CD14-positive monocyte (primary cell): ENCODE results near the gene RSF1. TPM values are rescaled to one million over a fixed set of nuclear protein-coding genes. Genes with fewer than 3 reads are reported as not detected.

Experiments used
- DNase-seq, 3 donors: peaks; one replicate each; pipeline ENCODE4 v3.0.0-alpha.2; 2011 to 2022
- H2AFZ ChIP-seq: 2 replicates; pipeline ENCODE4 v1.6.0; 2012; ENCODE audit warnings: mild to moderate bottlenecking, low read depth, low read length, inconsistent platforms; ENCODE audit not compliant: insufficient read depth, poor library complexity, severe bottlenecking
- H3K27ac ChIP-seq, 2 donors: 1 replicate in 1 of 2; 2 replicates in 1 of 2; pipeline ENCODE4 v1.5.1; 2012 to 2013; ENCODE audit warnings: low read length in 2 of 2, control low read depth in 1 of 2, inconsistent platforms in 1 of 2, low read depth in 1 of 2, mild to moderate bottlenecking in 1 of 2
- H3K27me3 ChIP-seq, 2 donors: one replicate each; pipeline versions ENCODE4 v1.6.0 to v1.6.1; 2011 to 2013; ENCODE audit warnings: low read length in 2 of 2; ENCODE audit not compliant: control insufficient read depth in 2 of 2, insufficient read depth in 2 of 2
- H3K36me3 ChIP-seq, 2 donors: replicated peaks in 1 of 2; 1 replicate in 1 of 2; 2 replicates in 1 of 2; pipeline versions ENCODE4 v1.5.1 to v1.6.1; 2012 to 2013; ENCODE audit warnings: low read length in 2 of 2, control low read depth in 1 of 2, inconsistent platforms in 1 of 2, mild to moderate bottlenecking in 1 of 2; ENCODE audit not compliant: insufficient read depth in 2 of 2, control insufficient read depth in 1 of 2
- H3K4me1 ChIP-seq, 2 donors: 1 replicate in 1 of 2; 2 replicates in 1 of 2; pipeline versions ENCODE4 v1.5.1 to v1.6.1; 2012 to 2013; ENCODE audit warnings: low read length in 2 of 2, control low read depth in 1 of 2, inconsistent platforms in 1 of 2, mild to moderate bottlenecking in 1 of 2, moderate library complexity in 1 of 2; ENCODE audit not compliant: insufficient read depth in 2 of 2, control insufficient read depth in 1 of 2
- H3K4me2 ChIP-seq: replicated peaks from 2 replicates; pipeline ENCODE3; 2012; ENCODE audit warnings: low read length, moderate library complexity, mild to moderate bottlenecking; ENCODE audit not compliant: poor library complexity, severe bottlenecking; ENCODE audit errors: extremely low read depth
- H3K4me3 ChIP-seq, 3 experiments: fragments of 200-600 bp in 1 of 3; sonication (generic) in 1 of 3; replicated peaks in 1 of 3; 1 replicate in 2 of 3; 2 replicates in 1 of 3; pipeline ENCODE4 v1.5.1; 2011 to 2013; ENCODE audit warnings: low read length in 3 of 3, mild to moderate bottlenecking in 3 of 3, control low read depth in 2 of 3, low read depth in 2 of 3, inconsistent platforms in 1 of 3, moderate library complexity in 1 of 3
- H3K79me2 ChIP-seq: 2 replicates; pipeline ENCODE4 v1.6.0; 2012; ENCODE audit warnings: mild to moderate bottlenecking, control low read depth, inconsistent platforms, low read length, moderate library complexity; ENCODE audit not compliant: insufficient read depth
- H3K9ac ChIP-seq: 2 replicates; pipeline ENCODE4 v1.6.0; 2017; ENCODE audit warnings: low read length, mild to moderate bottlenecking; ENCODE audit not compliant: insufficient read depth, poor library complexity, severe bottlenecking
- H3K9me3 ChIP-seq, 2 donors: replicated peaks in 1 of 2; 1 replicate in 1 of 2; 2 replicates in 1 of 2; pipeline versions ENCODE4 v1.5.1 to v1.6.1; 2012 to 2013; ENCODE audit warnings: low read length in 2 of 2, control low read depth in 1 of 2; ENCODE audit not compliant: control insufficient read depth in 1 of 2, insufficient read depth in 1 of 2
- H4K20me1 ChIP-seq: 2 replicates; pipeline ENCODE4 v1.6.0; 2012; ENCODE audit warnings: mild to moderate bottlenecking, low read length, control low read depth, moderate library complexity; ENCODE audit not compliant: insufficient read depth
- H3K27ac Mint-ChIP-seq, 7 donors: one replicate each; pipeline ENCODE4 v1.8.0; 2020; ENCODE audit warnings: mild to moderate bottlenecking in 7 of 7, mixed read lengths in 7 of 7, moderate library complexity in 6 of 7, inconsistent platforms in 2 of 7
- H3K27me3 Mint-ChIP-seq, 3 donors: one replicate each; pipeline ENCODE4 v1.8.0; 2021 to 2022; ENCODE audit warnings: low read depth in 3 of 3, mild to moderate bottlenecking in 3 of 3, mixed read lengths in 3 of 3, moderate library complexity in 3 of 3, inconsistent platforms in 1 of 3
- H3K36me3 Mint-ChIP-seq, 2 donors: one replicate each; pipeline ENCODE4 v1.8.0; 2020; ENCODE audit warnings: mixed read lengths in 2 of 2, inconsistent platforms in 1 of 2, mild to moderate bottlenecking in 1 of 2
- H3K4me1 Mint-ChIP-seq: one replicate; pipeline ENCODE4 v1.8.0; 2020; ENCODE audit warnings: mild to moderate bottlenecking, mixed read lengths
- H3K4me3 Mint-ChIP-seq, 2 donors: one replicate each; pipeline ENCODE4 v1.8.0; 2020; ENCODE audit warnings: mild to moderate bottlenecking in 2 of 2, mixed read lengths in 2 of 2, moderate library complexity in 1 of 2
- H3K9me3 Mint-ChIP-seq, 7 donors: one replicate each; pipeline ENCODE4 v1.8.0; 2020 to 2022; ENCODE audit warnings: mixed read lengths in 7 of 7, mild to moderate bottlenecking in 6 of 7, moderate library complexity in 6 of 7, inconsistent platforms in 2 of 7
- CTCF ChIP-seq: fragments of 200-600 bp; IDR thresholded peaks from one replicate; pipeline ENCODE4 v1.8.0; 2022; ENCODE audit warnings: antibody characterized with exemption, mild to moderate bottlenecking
- WGBS: methylation state at CpG from one replicate; pipeline ENCODE4 v1.1.5; 2013; ENCODE audit warnings: missing lambda C conversion rate; ENCODE audit not compliant: insufficient coverage; 5-methylcytosine and 5-hydroxymethylcytosine counted together
- intact Hi-C, 2 donors: fragments of 100-400 bp; cut with micrococcal nuclease; formaldehyde crosslinking; loops; one replicate each; pipeline versions ENCODE4 v1.15.0 to v1.15.1; 2023
- polyA plus RNA-seq, 3 donors: library from polyadenylated mRNA; depleted of rRNA in 1 of 3; unstranded in 2 of 3; stranded (reverse) in 1 of 3; fragments of 300-500 nt in 2 of 3; fragments of >200 nt in 1 of 3; fragmentation: Illumina TruSeq in 2 of 3; gene quantifications; 1 replicate in 2 of 3; 2 replicates in 1 of 3; pipeline ENCODE4 v1.2.3, GENCODE V29; 2012 to 2021

Gene RSF1
- polyA plus RNA-seq, 3 donors: 8.3 to 14.8 (median 9.2) TPM

DNA sequence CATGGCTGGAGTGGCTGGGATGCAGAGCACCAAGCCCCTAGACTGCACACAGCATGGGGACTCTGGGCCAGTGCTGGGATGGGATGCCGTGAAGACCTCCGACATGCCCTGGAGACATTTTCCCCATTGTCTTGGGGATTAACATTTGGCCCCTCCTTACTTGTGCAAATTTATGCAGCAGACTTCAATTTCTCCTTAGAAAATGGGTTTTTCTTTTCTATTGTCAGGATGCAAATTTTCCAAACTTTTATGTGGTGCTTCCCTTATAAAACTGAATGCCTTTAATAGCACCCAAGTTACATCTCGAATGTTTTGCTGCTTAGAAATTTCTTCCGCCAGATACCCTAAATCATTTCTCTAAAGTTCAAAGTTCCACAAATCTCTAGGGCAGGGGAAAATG, 29.2 kb downstream of the RSF1 start:
- Histone ChIP-seq H3K79me2 (peaks cover 96% of the 10 kb centered on the region), H2AFZ (no peak overlapping the region), H3K36me3 (peaks cover 6 to 26% of the 10 kb centered on the region in 2 donors), H4K20me1 (peaks cover 100% of the 10 kb centered on the region), H3K4me3 (no peak overlapping the region), H3K4me2 (no peak overlapping the region), H3K27me3 (no peaks in the 10 kb centered on the region), H3K9me3 (peaks cover 10 to 17% of the 10 kb centered on the region in 2 donors), H3K9ac (no peak overlapping the region), H3K4me1 (no peaks in the 10 kb centered on the region), H3K27ac (no peak overlapping the region)
- H3K27ac Mint-ChIP-seq: no peak overlapping the region
- H3K4me3 Mint-ChIP-seq: no peak overlapping the region
- no peak for DNase-seq
- 100% methylated on average over 2 of the region's 4 CpGs for WGBS
- intact Hi-C loops: no loop called here
- peaks cover 4% of the 10 kb centered on the region for H3K4me1 Mint-ChIP-seq
- peaks cover 19 to 37% of the 10 kb centered on the region in 2 donors for H3K36me3 Mint-ChIP-seq
- H3K9me3 Mint-ChIP-seq: peaks cover 6 to 19% (median 11%) of the 10 kb centered on the region in 7 donors
- no peaks in the 10 kb centered on the region for H3K27me3 Mint-ChIP-seq
- no peak for TF ChIP-seq CTCF

DNA sequence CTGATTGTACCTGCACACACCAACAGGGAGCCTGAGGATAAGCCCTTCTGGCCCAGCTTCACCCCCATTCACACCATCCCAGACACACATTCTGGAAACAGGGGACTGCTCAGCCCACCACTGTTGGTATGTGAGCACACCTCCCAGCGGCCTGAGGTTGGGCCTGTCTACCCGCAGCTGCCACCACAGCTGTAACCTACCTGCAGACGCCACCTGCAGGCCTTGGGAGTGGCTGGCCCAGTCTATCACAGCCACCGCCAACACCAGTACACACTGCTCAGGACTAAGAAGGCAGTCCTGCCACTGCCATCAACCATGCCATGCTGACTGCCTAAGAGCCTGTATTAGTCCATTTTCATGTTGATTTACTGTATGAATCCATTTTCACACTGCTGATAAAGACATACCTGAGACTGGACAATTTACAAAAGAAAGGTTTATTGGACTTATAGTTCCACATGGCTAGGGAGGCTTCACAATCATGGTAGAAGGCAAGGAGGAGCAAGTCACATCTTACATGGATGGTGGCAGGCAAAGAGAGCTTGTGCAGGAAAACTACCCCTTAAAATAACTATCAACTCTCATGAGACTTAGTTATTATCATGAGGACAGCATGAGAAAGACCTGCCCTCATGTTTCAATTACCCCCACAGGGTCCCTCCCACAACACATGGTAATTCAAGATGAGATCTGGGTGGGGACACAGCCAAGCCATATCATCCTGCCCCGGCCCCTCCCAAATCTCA, 30.6 kb downstream of the RSF1 start:
- Mint-ChIP-seq H3K4me3 (no peak overlapping the region), H3K4me1 (peaks cover 3% of the 10 kb centered on the region), H3K9me3 (peaks cover 5 to 19% (median 11%) of the 10 kb centered on the region in 7 donors), H3K27ac (no peak overlapping the region), H3K36me3 (peaks cover 19 to 40% of the 10 kb centered on the region in 2 donors), H3K27me3 (no peaks in the 10 kb centered on the region)
- H3K4me3 ChIP-seq: no peak overlapping the region
- no peaks in the 10 kb centered on the region for H3K27me3 ChIP-seq
- no peak overlapping the region for H3K9ac ChIP-seq
- H2AFZ ChIP-seq: no peak overlapping the region
- intact Hi-C loops: no loop called here
- H3K79me2 ChIP-seq: peaks cover 94% of the 10 kb centered on the region
- no peak overlapping the region for H3K27ac ChIP-seq
- peaks cover 100% of the 10 kb centered on the region for H4K20me1 ChIP-seq
- no peak overlapping the region for H3K4me2 ChIP-seq
- peaks cover 6 to 26% of the 10 kb centered on the region in 2 donors for H3K36me3 ChIP-seq
- TF ChIP-seq CTCF: no peak
- peaks cover 10 to 17% of the 10 kb centered on the region in 2 donors for H3K9me3 ChIP-seq
- no peak for DNase-seq
- 96% methylated on average over 5 of the region's 5 CpGs for WGBS
- H3K4me1 ChIP-seq: no peaks in the 10 kb centered on the region
